GM18858 (cell line): ENCODE measurements around the gene CFAP46.
"Not testable (repeated sequence)": the region's sequence is repeated elsewhere in the genome, so short reads cannot be mapped to it uniquely, and the experiment has no call there.

Experiments
- ATAC-seq: cut with Tn5 transposase; IDR thresholded peaks from one replicate; pipeline ENCODE4 v1.9.1; 2021; ENCODE audit not compliant: unreplicated experiment

The CFAP46 gene

GRCh38 chr10:132779549-132780294 lies 162.6 kb downstream of the CFAP46 start:
- ATAC-seq = no peak

- ATAC-seq = no peak
Measured at GRCh38 chr10:132777441-132777840, 164.9 kb downstream of the CFAP46 start.

DNA sequence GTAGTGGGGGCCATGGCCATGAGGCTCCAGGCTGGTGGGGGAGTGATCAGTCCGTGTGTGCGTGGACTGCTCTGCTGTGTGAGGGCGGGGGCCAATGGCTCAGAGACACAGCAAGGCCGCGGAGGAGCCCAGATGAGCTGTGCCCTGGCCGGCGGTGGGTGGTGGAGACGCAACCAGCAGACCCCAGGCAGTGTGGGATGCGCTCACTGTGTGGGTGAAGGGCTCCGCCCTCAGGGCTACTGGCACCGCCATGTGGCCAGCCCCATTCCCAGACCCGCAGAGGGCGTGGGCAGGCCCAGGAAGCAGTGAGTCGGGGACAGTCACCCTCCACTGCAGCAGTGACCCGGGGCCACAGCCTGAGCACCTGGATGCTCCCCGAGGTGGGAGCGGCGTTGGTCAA lies 165.5 kb downstream of the CFAP46 start:
- ATAC-seq = no peak

DNA sequence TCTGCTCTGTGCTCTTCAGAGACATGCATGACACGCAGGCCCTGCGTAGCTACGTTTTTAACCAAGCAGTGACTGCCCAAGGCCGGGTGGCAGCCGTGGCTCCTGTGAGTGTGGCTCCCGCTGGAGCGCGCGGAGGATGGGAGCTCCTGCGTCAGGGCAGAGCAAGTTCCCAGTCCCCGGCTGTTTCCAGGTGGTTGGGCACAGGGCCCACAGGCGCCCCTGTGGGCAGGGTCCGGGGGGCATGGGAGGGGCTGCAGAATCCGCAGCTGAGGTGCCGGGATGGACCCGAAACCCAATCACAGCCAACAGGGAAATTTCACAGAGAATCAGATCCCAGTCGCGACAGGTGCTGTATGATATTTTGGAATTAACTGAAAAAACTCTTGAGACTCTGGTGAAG lies 166.2 kb downstream of the CFAP46 start:
- ATAC-seq = no peak

DNA sequence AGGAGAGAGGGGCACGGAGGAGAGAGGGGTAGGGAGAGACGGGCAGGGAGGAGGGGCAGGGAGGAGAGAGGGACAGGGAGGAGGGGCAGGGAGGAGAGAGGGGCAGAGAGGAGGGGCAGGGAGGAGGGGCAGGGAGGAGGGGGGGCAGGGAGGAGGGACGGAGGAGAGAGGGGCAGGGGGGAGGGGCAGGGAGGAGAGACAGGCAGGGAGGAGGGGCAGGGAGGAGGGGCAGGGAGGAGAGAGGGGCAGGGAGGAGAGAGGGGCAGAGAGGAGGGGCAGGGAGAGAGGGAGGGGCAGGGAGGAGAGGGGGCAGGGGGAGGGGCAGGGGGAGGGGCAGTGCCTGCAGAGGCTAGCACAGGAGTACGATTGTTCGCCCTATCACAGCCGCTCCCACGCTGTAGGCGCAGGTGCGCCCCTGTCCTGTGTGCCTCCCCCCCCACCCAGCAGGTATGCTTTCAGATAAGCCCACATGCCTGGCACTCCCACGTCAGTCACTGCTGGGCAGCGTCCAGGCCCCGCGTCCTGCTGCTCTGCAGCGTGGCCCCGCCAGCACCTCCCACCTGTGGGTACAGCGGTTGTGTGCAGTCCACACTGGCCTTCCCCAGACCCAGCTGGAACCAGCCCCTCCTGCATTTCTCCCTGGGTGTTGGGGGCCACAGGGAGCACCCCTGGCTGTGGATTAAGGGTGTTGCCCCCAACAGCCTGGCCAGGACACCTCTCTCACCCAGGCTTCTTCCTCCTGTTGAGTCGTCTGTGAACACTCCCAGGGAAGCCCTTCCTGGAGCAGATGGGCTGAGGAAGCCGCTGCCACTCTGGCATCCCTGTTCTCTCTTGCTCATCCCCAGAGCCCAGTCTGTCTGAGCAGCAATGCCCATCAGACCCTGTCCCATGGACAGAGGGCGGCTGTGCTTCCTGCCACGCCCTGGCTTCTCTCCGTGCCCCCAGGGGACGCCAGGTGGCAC lies 167.2 kb downstream of the CFAP46 start:
- no peak for ATAC-seq

DNA sequence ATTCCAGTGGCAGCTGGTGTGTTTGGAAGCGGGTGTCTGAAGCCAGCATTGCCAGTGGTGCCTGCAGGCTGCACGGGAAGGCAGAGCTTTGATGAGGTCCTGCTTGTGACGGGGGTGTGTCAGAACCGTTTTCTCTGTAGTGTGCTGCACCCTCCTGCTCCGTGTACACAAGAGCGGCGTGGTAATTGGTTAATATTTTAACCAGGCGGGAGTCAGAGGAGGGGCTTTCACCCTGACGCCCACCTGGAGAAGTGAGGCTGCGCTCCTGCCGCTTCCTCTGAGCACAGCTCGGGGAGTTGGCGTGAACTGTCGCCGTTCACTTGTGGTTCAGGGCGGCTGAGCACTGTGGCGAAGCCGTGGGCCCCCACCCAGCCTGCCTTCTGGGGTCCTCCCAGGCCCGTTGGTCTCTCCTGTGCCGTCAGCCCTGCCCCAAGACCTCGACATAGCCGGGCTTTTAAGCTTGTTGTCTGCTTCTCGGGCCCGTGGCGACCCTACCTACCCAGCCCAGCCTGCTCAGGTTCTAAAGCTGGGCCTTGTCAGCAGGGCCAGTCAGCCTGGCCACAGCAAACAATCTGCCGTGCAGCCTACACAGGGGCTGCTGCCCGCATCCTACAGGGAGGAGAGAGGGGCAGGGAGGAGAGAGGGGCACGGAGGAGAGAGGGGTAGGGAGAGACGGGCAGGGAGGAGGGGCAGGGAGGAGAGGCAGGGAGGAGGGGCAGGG lies 168.0 kb downstream of the CFAP46 start:
- ATAC-seq = no peak

GRCh38 chr10:132772816-132773215 lies 169.6 kb downstream of the CFAP46 start:
- not testable (repeated sequence) for ATAC-seq

GRCh38 chr10:132770061-132771021 lies 172.0 kb downstream of the CFAP46 start:
- ATAC-seq = no peak

GRCh38 chr10:132768346-132769248 lies 173.8 kb downstream of the CFAP46 start:
- ATAC-seq = no peak

- ATAC-seq = no peak
Measured at GRCh38 chr10:132766291-132766690, 176.1 kb downstream of the CFAP46 start.

- no peak for ATAC-seq
Measured at GRCh38 chr10:132765435-132765834, 176.9 kb downstream of the CFAP46 start.

DNA sequence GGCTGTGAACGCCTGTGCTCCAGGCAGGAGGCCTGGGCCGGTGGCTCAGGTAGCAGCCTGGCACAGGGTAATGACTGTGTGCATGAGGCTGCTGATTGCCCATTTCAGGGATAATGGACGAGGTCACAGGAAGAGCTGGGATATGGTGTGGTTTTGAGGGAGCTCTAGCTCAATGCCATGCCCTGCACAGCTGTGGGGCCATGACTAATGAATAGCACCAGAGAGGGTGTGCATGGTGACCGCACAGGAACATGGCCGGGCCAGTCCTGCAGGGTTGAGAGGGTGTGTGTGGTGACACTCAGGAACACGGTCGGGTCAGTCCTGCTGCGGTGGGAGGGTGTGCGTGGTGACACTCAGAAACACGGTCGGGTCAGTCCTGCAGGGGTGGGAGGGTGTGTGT lies 178.3 kb downstream of the CFAP46 start:
- no peak for ATAC-seq

DNA sequence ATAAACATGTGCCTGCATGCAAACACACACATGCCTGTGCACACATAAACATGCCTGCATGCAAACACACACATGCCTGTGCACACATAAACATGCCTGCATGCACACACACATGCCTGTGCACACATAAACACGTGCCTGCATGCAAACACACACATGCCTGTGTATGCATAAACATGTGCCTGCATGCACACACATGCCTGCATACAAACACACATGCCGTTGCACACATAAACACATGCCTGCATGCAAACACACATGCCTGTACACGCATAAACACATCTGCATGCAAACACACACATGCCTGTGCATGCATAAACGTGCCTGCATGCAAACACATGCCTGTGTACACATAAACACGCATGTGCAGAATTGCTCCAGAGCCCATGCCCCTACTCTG lies 178.8 kb downstream of the CFAP46 start:
- ATAC-seq = no peak

GRCh38 chr10:132762267-132762666 lies 180.1 kb downstream of the CFAP46 start:
- ATAC-seq = no peak

- no peak for ATAC-seq
Measured at GRCh38 chr10:132761395-132762060, 180.8 kb downstream of the CFAP46 start.

DNA sequence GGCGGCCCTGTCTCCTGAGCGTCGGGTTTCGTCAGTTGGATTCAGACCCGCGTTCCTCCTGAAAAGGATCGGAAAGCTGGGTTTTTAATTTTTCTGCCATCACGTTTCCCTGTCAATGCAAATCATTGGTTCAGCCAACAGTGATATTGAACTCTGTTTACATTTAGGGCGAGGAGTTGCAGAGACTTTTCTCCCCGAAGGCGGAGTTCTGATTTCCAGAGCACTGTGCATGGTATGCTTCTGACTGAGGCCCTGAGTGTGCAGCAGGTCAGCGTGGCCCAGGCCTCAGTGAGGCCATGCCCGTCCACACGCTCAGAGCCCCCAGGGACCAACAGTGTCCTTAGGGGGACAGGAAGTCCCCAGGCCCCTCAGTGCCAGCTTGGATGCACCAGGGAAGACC lies 183.5 kb downstream of the CFAP46 start:
- no peak for ATAC-seq
